WERI-Rb-1 (cell line): Measurements from ENCODE around the gene SCO2.
A peak's percentile ranks its signal among the peaks of the same experiment; 100 is the strongest.

ENCODE experiments used
- DNase-seq: peaks from one replicate; pipeline ENCODE4 v3.0.0-alpha.2; 2020
- H3K27ac ChIP-seq: fragments of 250-450 bp; sonication (Bioruptor Pico); 2 replicates; pipeline ENCODE4 v1.5.1; 2020; ENCODE audit warnings: mild to moderate bottlenecking, moderate library complexity
- H3K27me3 ChIP-seq: fragments of 250-450 bp; sonication (Bioruptor Pico); 2 replicates; pipeline ENCODE4 v1.5.1; 2021; ENCODE audit warnings: mild to moderate bottlenecking, low read depth, moderate library complexity; ENCODE audit not compliant: insufficient read depth, severe bottlenecking
- H3K36me3 ChIP-seq: fragments of 250-450 bp; sonication (Bioruptor Pico); 2 replicates; pipeline ENCODE4 v1.5.1; 2020; ENCODE audit warnings: mild to moderate bottlenecking, moderate library complexity
- H3K4me3 ChIP-seq: 2 replicates; pipeline ENCODE4 v1.5.1; 2011; ENCODE audit warnings: low read depth, mild to moderate bottlenecking, control low read depth, low read length
- H3K9me3 ChIP-seq: fragments of 250-450 bp; sonication (Bioruptor Pico); 2 replicates; pipeline ENCODE4 v1.5.1; 2021; ENCODE audit warnings: mild to moderate bottlenecking, moderate library complexity; ENCODE audit not compliant: severe bottlenecking
- TF ChIP-seq, protein P1 (sequence below): IDR thresholded peaks from 2 replicates; pipeline ENCODE4 v1.5.1; 2011; ENCODE audit warnings: low read depth, mild to moderate bottlenecking, control low read depth, inconsistent platforms, low read length

SCO2 gene

GRCh38 chr22:50527921-50528681 is 2.7 kb upstream of the SCO2 start:
- Histone ChIP-seq H3K9me3 (peaks cover 11% of the 10 kb centered on the region), H3K27me3 (no peaks in the 10 kb centered on the region), H3K27ac (no peak overlapping the region), H3K36me3 (peaks cover 16% of the 10 kb centered on the region), H3K4me3 (no peak overlapping the region)
- TF ChIP-seq, protein P1, sequence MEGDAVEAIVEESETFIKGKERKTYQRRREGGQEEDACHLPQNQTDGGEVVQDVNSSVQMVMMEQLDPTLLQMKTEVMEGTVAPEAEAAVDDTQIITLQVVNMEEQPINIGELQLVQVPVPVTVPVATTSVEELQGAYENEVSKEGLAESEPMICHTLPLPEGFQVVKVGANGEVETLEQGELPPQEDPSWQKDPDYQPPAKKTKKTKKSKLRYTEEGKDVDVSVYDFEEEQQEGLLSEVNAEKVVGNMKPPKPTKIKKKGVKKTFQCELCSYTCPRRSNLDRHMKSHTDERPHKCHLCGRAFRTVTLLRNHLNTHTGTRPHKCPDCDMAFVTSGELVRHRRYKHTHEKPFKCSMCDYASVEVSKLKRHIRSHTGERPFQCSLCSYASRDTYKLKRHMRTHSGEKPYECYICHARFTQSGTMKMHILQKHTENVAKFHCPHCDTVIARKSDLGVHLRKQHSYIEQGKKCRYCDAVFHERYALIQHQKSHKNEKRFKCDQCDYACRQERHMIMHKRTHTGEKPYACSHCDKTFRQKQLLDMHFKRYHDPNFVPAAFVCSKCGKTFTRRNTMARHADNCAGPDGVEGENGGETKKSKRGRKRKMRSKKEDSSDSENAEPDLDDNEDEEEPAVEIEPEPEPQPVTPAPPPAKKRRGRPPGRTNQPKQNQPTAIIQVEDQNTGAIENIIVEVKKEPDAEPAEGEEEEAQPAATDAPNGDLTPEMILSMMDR: no peak
- no peak for DNase-seq

DNA sequence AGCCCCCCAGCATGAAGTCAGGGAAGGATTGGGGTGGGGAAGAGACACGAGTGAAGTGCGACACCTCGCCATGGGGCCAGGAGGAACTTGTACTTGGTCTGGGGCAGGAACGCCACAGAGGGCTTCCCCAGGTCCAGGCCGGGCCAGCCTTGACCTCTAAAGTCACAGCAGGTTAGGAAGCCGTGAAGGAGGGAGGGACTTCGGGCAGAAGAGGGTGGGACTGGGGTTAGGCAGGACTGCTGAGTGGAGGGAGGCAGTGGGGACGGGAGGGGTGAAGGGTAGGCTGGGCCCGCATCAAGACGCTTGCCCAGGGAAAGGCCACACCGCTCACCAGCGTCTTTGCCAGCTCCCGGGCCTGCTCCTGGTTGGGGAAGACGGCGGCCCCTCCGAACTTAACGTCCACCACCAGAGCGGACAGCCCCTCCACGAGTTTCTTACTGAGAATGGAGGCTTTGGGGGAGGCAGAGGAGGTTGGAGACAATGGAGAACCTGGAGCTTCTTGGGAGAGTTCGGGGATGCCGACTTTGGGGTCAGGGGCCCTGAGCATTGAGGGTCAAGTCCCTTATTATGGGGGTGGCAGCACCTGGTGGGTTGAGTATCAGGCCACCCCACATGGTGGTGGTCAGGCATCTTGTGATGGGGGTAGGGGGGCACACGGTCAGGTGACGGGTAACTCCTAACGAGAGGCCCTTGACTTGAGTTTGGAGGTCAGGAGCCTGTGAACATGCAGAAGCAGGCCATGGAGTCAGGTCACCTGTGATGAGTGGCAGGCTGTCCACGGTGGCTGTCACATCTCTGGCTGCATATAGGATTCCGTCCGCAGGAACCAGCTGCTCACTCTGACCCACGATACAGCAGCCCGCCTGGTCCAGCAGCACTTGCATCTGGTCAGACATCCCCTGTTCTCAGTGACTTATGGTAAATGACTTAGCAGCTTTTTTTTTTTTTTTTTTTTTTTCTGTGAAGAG is 1.7 kb upstream of the SCO2 start:
- Histone ChIP-seq H3K27ac (peak overlapping the region; percentile 92), H3K27me3 (no peaks in the 10 kb centered on the region), H3K4me3 (peak overlapping the region; percentile 85), H3K36me3 (peaks cover 26% of the 10 kb centered on the region), H3K9me3 (peaks cover 11% of the 10 kb centered on the region)
- TF ChIP-seq, protein P1: no peak
- DNase-seq: peak; percentile 84

- H3K27me3 ChIP-seq: no peaks in the 10 kb centered on the region
- H3K4me3 ChIP-seq: peak overlapping the region; percentile 85
- peak; percentile 87 for DNase-seq
- H3K27ac ChIP-seq: peak overlapping the region; percentile 92
- TF ChIP-seq, protein P1: peak; percentile 73
- peaks cover 35% of the 10 kb centered on the region for H3K36me3 ChIP-seq
- H3K9me3 ChIP-seq: peaks cover 10% of the 10 kb centered on the region
These were observed 873 bp upstream of the SCO2 start for GRCh38 chr22:50526108-50526833.

DNA sequence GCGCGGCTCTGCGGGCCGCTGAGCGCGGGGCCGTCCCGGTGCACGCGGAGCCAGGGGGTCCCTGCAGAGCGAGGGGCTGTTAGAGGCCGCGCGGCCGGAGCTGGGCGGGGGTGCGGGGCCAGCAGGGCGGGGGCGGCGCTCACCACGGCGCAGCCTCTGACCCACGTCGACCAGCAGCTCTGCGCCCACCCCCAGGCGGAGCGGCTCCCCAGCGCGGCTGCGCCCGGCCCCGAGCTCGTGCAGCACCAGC is 385 bp upstream of the SCO2 start:
- no peaks in the 10 kb centered on the region for H3K27me3 ChIP-seq
- peaks cover 5% of the 10 kb centered on the region for H3K9me3 ChIP-seq
- peaks cover 39% of the 10 kb centered on the region for H3K36me3 ChIP-seq
- TF ChIP-seq, protein P1: no peak
- H3K4me3 ChIP-seq: peak overlapping the region; percentile 85
- DNase-seq: no peak
- peak overlapping the region; percentile 92 for H3K27ac ChIP-seq

GRCh38 chr22:50524676-50525103 is 708 bp downstream of the SCO2 start:
- peak overlapping the region; percentile 92 for H3K27ac ChIP-seq

More at GRCh38 chr22:50524676-50525103, 708 bp downstream of the SCO2 start:
- DNase-seq: no peak
- no peaks in the 10 kb centered on the region for H3K9me3 ChIP-seq
- no peaks in the 10 kb centered on the region for H3K27me3 ChIP-seq
- H3K4me3 ChIP-seq: peak overlapping the region; percentile 85
- TF ChIP-seq, protein P1: no peak
- peaks cover 49% of the 10 kb centered on the region for H3K36me3 ChIP-seq
